IPS-20b (cell line): ENCODE results near the gene TUBB1.

Experiments
- H3K27ac ChIP-seq: one replicate; pipeline ENCODE4 v1.5.1; 2013; ENCODE audit warnings: low read length
- H3K27me3 ChIP-seq: 2 replicates; pipeline ENCODE4 v1.6.1; 2013; ENCODE audit warnings: mild to moderate bottlenecking, low read length, inconsistent platforms; ENCODE audit not compliant: insufficient read depth
- H3K36me3 ChIP-seq: 2 replicates; pipeline ENCODE4 v1.6.1; 2013; ENCODE audit warnings: low read depth, mild to moderate bottlenecking, inconsistent platforms, low read length, moderate library complexity; ENCODE audit not compliant: insufficient read depth
- H3K4me1 ChIP-seq: 2 replicates; pipeline ENCODE4 v1.6.1; 2013; ENCODE audit warnings: mild to moderate bottlenecking, control low read depth, inconsistent platforms, low read length, moderate library complexity; ENCODE audit not compliant: insufficient read depth
- H3K4me3 ChIP-seq: 2 replicates; pipeline ENCODE4 v1.5.1; 2013; ENCODE audit warnings: mild to moderate bottlenecking, low read length, inconsistent platforms
- H3K9ac ChIP-seq: 2 replicates; pipeline ENCODE4 v1.6.1; 2013; ENCODE audit warnings: low read depth, mild to moderate bottlenecking, inconsistent platforms, low read length, moderate library complexity
- H3K9me3 ChIP-seq: 2 replicates; pipeline ENCODE4 v1.6.1; 2013; ENCODE audit warnings: mild to moderate bottlenecking, low read depth, low read length, inconsistent platforms; ENCODE audit not compliant: insufficient read depth

The TUBB1 gene

GRCh38 chr20:58990651-58991445 lies 28.4 kb upstream of the TUBB1 start:
- H3K4me1 ChIP-seq, result no peaks in the 10 kb centered on the region
- no peak overlapping the region for H3K27ac ChIP-seq
- no peak overlapping the region for H3K4me3 ChIP-seq
- no peak overlapping the region for H3K9ac ChIP-seq
- peaks cover 100% of the 10 kb centered on the region for H3K36me3 ChIP-seq
- no peaks in the 10 kb centered on the region for H3K27me3 ChIP-seq
- no peaks in the 10 kb centered on the region for H3K9me3 ChIP-seq

- H3K27me3 ChIP-seq, result no peaks in the 10 kb centered on the region
- no peak overlapping the region for H3K27ac ChIP-seq
- H3K9ac ChIP-seq, result no peak overlapping the region
- no peak overlapping the region for H3K4me3 ChIP-seq
- peaks cover 100% of the 10 kb centered on the region for H3K36me3 ChIP-seq
- no peaks in the 10 kb centered on the region for H3K9me3 ChIP-seq
- H3K4me1 ChIP-seq, result no peaks in the 10 kb centered on the region
These were observed 27.5 kb upstream of the TUBB1 start for GRCh38 chr20:58991715-58992114.

GRCh38 chr20:58992911-58993310 lies 26.3 kb upstream of the TUBB1 start:
- H3K4me3 ChIP-seq, result no peak overlapping the region
- H3K9me3 ChIP-seq, result no peaks in the 10 kb centered on the region
- H3K4me1 ChIP-seq, result no peaks in the 10 kb centered on the region
- H3K9ac ChIP-seq, result no peak overlapping the region
- H3K27ac ChIP-seq, result no peak overlapping the region
- H3K27me3 ChIP-seq, result no peaks in the 10 kb centered on the region
- H3K36me3 ChIP-seq, result peaks cover 94% of the 10 kb centered on the region

GRCh38 chr20:58993332-58994248 lies 25.6 kb upstream of the TUBB1 start:
- H3K36me3 ChIP-seq, result peaks cover 90% of the 10 kb centered on the region
- H3K27ac ChIP-seq, result no peak overlapping the region
- no peaks in the 10 kb centered on the region for H3K27me3 ChIP-seq

GRCh38 chr20:58994390-58995159 lies 24.7 kb upstream of the TUBB1 start:
- Histone ChIP-seq H3K9me3 (no peaks in the 10 kb centered on the region), H3K27me3 (no peaks in the 10 kb centered on the region), H3K9ac (no peak overlapping the region), H3K27ac (no peak overlapping the region), H3K36me3 (peaks cover 80% of the 10 kb centered on the region), H3K4me3 (no peak overlapping the region), H3K4me1 (no peaks in the 10 kb centered on the region)

More at GRCh38 chr20:58993332-58994248, 25.6 kb upstream of the TUBB1 start:
- no peaks in the 10 kb centered on the region for H3K9me3 ChIP-seq
- no peak overlapping the region for H3K9ac ChIP-seq
- no peak overlapping the region for H3K4me3 ChIP-seq
- no peaks in the 10 kb centered on the region for H3K4me1 ChIP-seq

- Histone ChIP-seq H3K27me3 (no peaks in the 10 kb centered on the region), H3K4me1 (no peaks in the 10 kb centered on the region), H3K9ac (no peak overlapping the region), H3K27ac (no peak overlapping the region), H3K4me3 (no peak overlapping the region), H3K36me3 (peaks cover 69% of the 10 kb centered on the region), H3K9me3 (no peaks in the 10 kb centered on the region)
These were observed 23.6 kb upstream of the TUBB1 start for GRCh38 chr20:58995461-58996225.

- H3K27me3 ChIP-seq, result no peaks in the 10 kb centered on the region
- peaks cover 64% of the 10 kb centered on the region for H3K36me3 ChIP-seq
- H3K9ac ChIP-seq, result no peak overlapping the region
- no peaks in the 10 kb centered on the region for H3K9me3 ChIP-seq
- no peaks in the 10 kb centered on the region for H3K4me1 ChIP-seq
- H3K4me3 ChIP-seq, result no peak overlapping the region
- H3K27ac ChIP-seq, result no peak overlapping the region
These were observed 23.0 kb upstream of the TUBB1 start for GRCh38 chr20:58996226-58996611.

GRCh38 chr20:58997141-58997770 lies 22.0 kb upstream of the TUBB1 start:
- no peaks in the 10 kb centered on the region for H3K4me1 ChIP-seq
- no peaks in the 10 kb centered on the region for H3K9me3 ChIP-seq
- H3K27me3 ChIP-seq, result no peaks in the 10 kb centered on the region
- H3K36me3 ChIP-seq, result peaks cover 53% of the 10 kb centered on the region
- H3K4me3 ChIP-seq, result no peak overlapping the region
- H3K9ac ChIP-seq, result no peak overlapping the region
- H3K27ac ChIP-seq, result no peak overlapping the region

- Histone ChIP-seq H3K9ac (no peak overlapping the region), H3K4me1 (no peaks in the 10 kb centered on the region), H3K27ac (no peak overlapping the region), H3K36me3 (peaks cover 39% of the 10 kb centered on the region), H3K9me3 (no peaks in the 10 kb centered on the region), H3K4me3 (no peak overlapping the region), H3K27me3 (no peaks in the 10 kb centered on the region)
These were observed 20.6 kb upstream of the TUBB1 start for GRCh38 chr20:58998656-58999055.

- Histone ChIP-seq H3K36me3 (peaks cover 23% of the 10 kb centered on the region), H3K4me3 (no peak overlapping the region), H3K27me3 (no peaks in the 10 kb centered on the region), H3K9me3 (no peaks in the 10 kb centered on the region), H3K27ac (no peak overlapping the region), H3K9ac (no peak overlapping the region), H3K4me1 (no peaks in the 10 kb centered on the region)
These were observed 18.9 kb upstream of the TUBB1 start for GRCh38 chr20:59000326-59000725.
